ENCODE results near the gene SLC35G2.
"Not testable (repeated sequence)": the region's sequence is repeated elsewhere in the genome, so short reads cannot be mapped to it uniquely, and the experiment has no call there.

SLC35G2 gene

GRCh38 chr3:136898954-136899353, 80.0 kb downstream of the SLC35G2 start:
- DNase-seq (ENCODE audit: low read depth in 2 of 2) = peak in 1 of 2 donors; percentile 21
- no peak for TF ChIP-seq CTCF (IDR thresholded peaks at IDR 0.05; ENCODE audit: low read depth, low read length)
- H3K4me3 ChIP-seq (replicated peaks in 1 of 2; ENCODE audit: low read depth in 2 of 2, low read length in 2 of 2) = no peak overlapping the region

- DNase-seq (ENCODE audit: low read depth in 2 of 2) = no peak
- TF ChIP-seq CTCF (IDR thresholded peaks at IDR 0.05; ENCODE audit: low read depth, low read length) = no peak
These were observed 80.8 kb downstream of the SLC35G2 start for GRCh38 chr3:136899622-136900158.

GRCh38 chr3:136900694-136901093, 81.8 kb downstream of the SLC35G2 start:
- H3K4me3 ChIP-seq (replicated peaks in 1 of 2; ENCODE audit: low read depth in 2 of 2, low read length in 2 of 2); DNase-seq (ENCODE audit: low read depth in 2 of 2): not testable (repeated sequence)

More at GRCh38 chr3:136899622-136900158, 80.8 kb downstream of the SLC35G2 start:
- no peak overlapping the region for H3K4me3 ChIP-seq (replicated peaks in 1 of 2; ENCODE audit: low read depth in 2 of 2, low read length in 2 of 2)

- DNase-seq (ENCODE audit: low read depth in 2 of 2) = no peak
- TF ChIP-seq CTCF (IDR thresholded peaks at IDR 0.05; ENCODE audit: low read depth, low read length) = no peak
- H3K4me3 ChIP-seq (replicated peaks in 1 of 2; ENCODE audit: low read depth in 2 of 2, low read length in 2 of 2) = no peak overlapping the region
These were observed 82.5 kb downstream of the SLC35G2 start for GRCh38 chr3:136901391-136901790.

GRCh38 chr3:136902530-136902929, 83.6 kb downstream of the SLC35G2 start:
- not testable (repeated sequence) for H3K4me3 ChIP-seq (replicated peaks in 1 of 2; ENCODE audit: low read depth in 2 of 2, low read length in 2 of 2); DNase-seq (ENCODE audit: low read depth in 2 of 2)

- no peak for DNase-seq (ENCODE audit: low read depth in 2 of 2)
- no peak for TF ChIP-seq CTCF (IDR thresholded peaks at IDR 0.05; ENCODE audit: low read depth, low read length)
- H3K4me3 ChIP-seq (replicated peaks in 1 of 2; ENCODE audit: low read depth in 2 of 2, low read length in 2 of 2) = no peak overlapping the region
These were observed 85.0 kb downstream of the SLC35G2 start for GRCh38 chr3:136903899-136904298.

GRCh38 chr3:136904746-136905145, 85.8 kb downstream of the SLC35G2 start:
- no peak overlapping the region for H3K4me3 ChIP-seq (replicated peaks in 1 of 2; ENCODE audit: low read depth in 2 of 2, low read length in 2 of 2)
- DNase-seq (ENCODE audit: low read depth in 2 of 2) = no peak
- TF ChIP-seq CTCF (IDR thresholded peaks at IDR 0.05; ENCODE audit: low read depth, low read length) = no peak

All from cardiac fibroblast (primary cell).